HG03066 (cell line): Measurements from ENCODE around the gene PITPNC1.
"Not testable (repeated sequence)": the region's sequence is repeated elsewhere in the genome, so short reads cannot be mapped to it uniquely, and the experiment has no call there.

ENCODE experiments used
- ATAC-seq: cut with Tn5 transposase; IDR thresholded peaks from one replicate; pipeline ENCODE4 v1.9.1; 2021; ENCODE audit warnings: low read depth; ENCODE audit not compliant: unreplicated experiment

Gene PITPNC1

DNA sequence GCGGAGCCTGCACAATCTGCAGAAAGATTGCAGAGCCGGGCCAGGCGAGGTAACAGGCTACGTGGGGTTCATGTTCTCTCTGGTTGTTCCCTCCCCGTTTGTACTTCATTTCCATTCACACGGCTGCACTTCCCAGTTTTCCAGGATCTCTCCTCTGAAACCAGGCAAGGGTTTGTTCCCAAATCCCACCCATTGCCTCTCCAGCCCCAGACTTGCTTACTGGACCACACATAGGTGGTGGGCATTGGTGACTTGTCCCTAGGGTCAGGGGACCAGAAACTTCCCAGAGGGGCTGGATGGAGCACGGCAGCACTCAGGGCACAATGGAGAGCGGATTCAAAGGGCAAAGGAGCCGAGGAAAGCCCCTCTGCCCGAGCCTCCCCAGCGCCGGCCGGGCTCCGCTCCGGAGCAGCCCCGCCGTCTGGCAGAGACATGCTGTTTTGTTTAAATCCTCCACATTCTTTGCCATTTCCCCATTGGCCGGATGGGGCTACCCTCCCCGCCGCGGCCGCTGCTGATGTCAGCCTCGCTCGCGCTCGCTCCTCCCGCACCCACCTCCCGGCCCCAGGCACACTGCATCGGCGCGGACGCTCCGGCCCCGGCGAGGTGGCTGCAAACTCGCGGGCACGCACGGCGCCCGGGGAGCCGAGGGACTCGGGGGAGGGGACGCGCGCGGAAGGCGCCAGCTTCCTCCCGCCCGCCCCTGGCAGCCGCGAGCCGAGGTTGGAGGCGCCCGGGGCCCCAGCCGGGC, at the start of gene PITPNC1:
TSS of gene PITPNC1 (plus strand) at position 545 of the 751 bp plus-strand sequence.
- peak; percentile 63 for ATAC-seq

DNA sequence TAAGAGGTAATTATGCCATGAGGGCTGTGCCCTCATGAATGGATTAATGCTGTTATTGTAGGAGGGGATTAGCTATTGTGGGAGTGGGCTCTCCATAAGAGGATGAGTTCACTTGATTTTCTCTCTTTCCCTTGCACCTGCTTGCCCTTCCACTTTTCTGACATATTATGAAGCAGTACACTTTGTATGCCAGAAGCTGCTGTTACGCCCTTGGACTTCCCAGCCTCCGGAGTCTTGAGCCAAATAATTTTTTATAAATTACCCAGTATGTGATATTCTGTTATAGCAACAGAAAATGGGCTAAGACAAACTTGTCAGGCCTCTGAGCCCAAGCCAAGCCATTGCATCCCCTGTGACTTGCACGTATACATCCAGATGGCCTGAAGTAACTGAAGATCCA, 49.1 kb upstream of the PITPNC1 start:
- no peak for ATAC-seq

DNA sequence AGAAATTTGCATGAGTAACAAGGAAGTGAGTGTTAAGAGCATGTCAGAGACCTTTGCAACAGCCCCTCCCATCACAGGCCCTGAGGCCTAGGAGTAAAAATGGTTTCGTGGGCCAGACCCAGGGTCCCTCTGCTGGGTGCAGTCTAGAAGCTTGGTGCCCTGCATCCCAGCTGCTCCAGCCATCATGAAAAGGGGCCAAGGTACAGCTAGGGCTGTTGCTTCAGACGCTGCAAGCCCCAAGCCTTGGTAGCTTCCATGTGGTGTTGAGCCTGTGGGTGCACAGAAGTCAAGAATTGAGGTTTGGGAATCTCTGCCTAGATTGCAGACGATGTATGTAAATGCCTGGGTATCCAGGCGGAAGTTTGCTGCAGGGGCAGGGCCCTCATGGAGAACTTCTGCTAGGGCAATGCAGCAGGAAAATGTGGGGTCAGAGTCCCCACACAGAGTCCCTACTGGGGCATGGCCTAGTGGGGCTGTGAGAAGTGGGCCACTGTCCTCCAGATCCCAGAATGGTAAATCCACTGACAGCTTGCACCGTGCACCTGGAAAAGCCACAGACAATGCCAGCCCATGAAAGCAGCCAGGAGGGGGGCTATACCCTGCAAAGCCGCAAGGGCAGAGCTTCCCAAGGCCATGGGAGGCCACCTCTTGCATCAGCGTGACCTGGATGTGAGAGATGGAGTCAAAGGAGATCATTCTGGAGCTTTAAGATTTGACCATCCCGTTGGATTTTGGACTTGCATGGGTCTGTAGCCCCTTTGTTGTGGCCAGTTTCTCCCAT, 45.5 kb upstream of the PITPNC1 start:
- ATAC-seq = not testable (repeated sequence)

GRCh38 chr17:67332162-67332508, 44.9 kb upstream of the PITPNC1 start:
- not testable (repeated sequence) for ATAC-seq

- ATAC-seq = no peak
Measured at GRCh38 chr17:67335245-67335835, 41.7 kb upstream of the PITPNC1 start.

DNA sequence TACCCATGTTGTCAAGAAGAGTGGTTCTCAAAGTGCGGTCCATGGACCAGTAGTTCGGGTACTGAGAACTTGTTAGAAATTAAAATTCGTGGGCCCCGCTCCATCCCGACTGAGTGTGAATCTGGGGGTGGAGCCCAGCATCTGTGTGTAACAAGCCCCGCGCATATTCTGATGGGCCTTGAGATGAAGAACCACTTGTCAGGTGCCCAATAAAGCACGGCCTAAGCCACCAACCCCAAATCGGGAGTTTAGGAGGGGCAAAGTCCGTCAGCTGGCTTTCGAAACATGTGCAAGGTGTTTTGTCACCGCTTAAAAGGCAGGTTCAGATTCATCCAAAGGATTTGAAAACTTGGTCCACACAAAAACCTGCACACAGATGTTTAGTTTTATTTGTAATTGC, 40.2 kb upstream of the PITPNC1 start:
- ATAC-seq = no peak

DNA sequence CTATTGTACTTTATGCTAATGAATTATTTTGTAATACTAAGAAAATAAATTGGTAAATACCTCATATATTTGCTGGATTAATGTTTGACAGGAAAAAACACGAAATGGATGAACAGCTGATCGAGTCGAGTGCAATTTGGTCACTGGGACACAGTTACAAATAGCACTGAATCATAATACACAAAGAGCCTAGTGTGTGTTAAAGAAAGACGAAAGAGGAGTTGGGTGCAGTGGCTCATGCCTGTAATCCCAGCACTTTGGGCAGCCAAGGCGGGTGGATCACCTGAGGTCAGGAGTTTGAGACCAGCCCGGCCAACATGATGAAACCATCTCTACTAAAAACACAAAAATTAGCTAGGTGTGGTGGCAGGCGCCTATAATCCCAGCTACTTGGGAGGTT, 38.7 kb upstream of the PITPNC1 start:
- not testable (repeated sequence) for ATAC-seq

- no peak for ATAC-seq
Measured at GRCh38 chr17:67343237-67343636, 33.8 kb upstream of the PITPNC1 start.

- ATAC-seq = no peak
Measured at GRCh38 chr17:67347826-67348225, 29.3 kb upstream of the PITPNC1 start.

GRCh38 chr17:67349420-67349819, 27.7 kb upstream of the PITPNC1 start:
- no peak for ATAC-seq

- no peak for ATAC-seq
Measured at GRCh38 chr17:67353161-67353560, 23.9 kb upstream of the PITPNC1 start.

DNA sequence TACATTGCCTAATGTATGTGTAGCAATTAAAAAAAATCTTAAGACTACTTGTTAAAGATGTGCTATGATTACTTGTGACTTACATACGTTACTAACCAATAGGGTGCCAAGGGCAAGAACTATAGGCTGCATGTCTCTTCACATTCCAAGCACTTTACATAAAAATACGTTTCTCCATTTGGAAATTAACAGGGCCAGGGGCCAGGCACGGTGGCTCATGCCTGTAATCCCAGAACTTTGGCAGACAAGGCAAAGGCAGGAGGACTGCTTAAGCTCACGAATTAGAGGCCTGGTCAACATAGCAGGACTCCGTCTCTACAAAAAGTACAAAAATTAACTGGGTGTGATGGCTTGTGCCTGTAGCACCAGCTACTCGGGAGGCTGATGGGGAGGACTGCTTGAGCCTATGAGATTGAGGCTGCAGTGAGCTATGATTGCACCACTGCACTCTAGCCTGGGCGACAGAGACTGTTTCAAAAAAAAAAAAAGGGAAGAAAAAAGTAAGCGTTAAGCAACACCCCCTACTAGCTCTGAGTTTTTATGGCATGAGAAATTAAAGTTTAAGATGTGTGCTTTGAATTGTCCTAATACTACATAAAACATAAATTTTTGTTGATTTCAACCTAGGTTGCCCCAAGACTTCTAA, 23.0 kb upstream of the PITPNC1 start:
- no peak for ATAC-seq

DNA sequence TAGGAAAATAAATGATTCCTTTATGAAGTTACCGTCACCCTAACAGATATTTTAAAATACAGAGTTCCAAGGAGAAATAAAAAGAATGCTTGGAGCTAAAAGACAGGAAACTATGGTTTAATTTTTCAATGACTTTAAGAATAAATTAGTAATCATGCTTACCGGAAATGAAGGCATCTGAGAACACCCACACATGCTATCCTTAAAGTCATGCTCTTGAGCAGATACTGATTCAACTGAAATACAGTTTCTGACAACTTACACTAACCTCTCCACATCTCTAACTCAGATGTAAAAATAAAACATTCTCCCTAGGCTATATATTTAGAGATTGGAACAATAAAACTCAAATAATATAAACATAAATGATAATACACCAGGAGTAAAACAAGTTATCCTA, 18.5 kb upstream of the PITPNC1 start:
- ATAC-seq = no peak

GRCh38 chr17:67359960-67360791, 16.9 kb upstream of the PITPNC1 start:
- no peak for ATAC-seq

- ATAC-seq = no peak
Measured at GRCh38 chr17:67360880-67361279, 16.2 kb upstream of the PITPNC1 start.

GRCh38 chr17:67362173-67362572, 14.9 kb upstream of the PITPNC1 start:
- no peak for ATAC-seq

DNA sequence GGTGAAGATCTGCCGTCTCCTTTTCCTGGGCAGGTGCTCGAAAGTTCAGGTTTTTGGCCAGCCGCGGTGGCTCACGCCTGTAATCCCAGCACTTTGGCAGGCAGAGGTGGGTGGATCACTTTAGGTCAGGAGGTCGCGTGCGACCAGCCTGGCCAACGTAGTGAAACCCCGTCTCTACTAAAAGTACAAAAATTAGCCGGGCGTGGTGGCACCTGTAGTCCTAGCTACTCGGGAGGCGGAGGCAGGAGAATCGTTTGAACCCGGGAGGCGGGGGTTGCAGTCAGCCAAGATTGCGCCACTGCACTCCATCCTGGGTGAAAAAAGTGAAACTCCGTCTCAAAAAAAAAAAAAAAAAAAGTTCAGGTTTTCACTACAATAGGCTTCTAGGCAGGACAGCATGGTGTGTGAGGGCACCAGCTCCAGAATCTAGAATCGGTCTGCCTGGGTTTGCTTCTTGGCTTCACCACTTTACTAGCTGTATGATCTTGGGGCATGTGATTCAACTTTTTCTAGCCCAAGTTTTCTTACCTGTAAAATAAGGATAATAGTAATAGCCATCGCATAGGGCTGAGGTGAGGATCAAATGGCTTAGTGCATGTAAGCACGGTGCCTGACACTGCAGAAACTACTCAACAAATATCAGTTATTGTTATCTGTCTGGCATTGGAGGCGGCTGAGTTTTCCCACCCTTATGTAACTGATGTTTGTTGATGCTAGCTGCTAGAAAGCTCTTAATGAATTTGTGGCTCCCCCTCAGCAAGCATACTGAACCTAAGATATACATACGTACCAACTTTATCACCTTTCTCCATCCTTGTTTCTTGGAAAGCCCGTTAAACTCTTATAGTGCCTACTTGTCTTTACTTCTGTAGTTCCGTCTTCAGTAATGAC, 12.0 kb upstream of the PITPNC1 start:
- ATAC-seq = no peak

DNA sequence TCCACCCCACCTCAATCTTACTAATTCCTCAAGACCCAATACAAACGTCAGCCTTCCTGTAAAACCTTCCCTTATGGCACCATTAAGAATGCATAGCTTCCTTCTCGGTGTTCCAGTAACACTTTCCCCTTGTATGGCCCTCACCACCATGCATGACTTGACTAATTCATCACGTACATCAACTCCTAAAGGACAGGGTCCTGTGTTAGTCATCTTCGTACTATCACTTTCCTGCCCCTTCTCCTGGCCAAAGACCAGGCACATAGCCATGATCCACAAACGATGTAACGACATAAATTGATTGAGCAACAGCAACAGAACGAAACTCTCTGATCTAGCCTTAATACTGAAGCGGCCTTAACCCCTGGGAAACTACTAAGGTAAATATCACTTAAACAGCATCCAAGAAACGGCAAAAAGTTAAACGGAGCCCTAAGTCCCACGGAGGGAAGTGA, 11.3 kb upstream of the PITPNC1 start:
- ATAC-seq = peak; percentile 11
